Activated CD8-positive, alpha-beta T cell treated with anti-CD3 and anti-CD28 coated beads for 36 hours (primary cell): Measurements from ENCODE around the gene LRP3. TPM values are rescaled to one million over a fixed set of nuclear protein-coding genes. Genes with fewer than 3 reads are reported as not detected.

ENCODE experiments used
- ATAC-seq: fragments of 200-7000 bp; cut with Tn5 transposase; one replicate; pipeline ENCODE4 v1.10.0; 2021; ENCODE audit warnings: mild to moderate bottlenecking, moderate library complexity
- CTCF ChIA-PET: fragments of 350-600 bp; sonication (Branson Sonifier 250); formaldehyde crosslinking; loops from one replicate; lab custom pipeline; 2021; ENCODE audit warnings: antibody characterized with exemption; lab: Charles Lee
- POLR2A ChIA-PET: fragments of 350-600 bp; sonication (Branson Sonifier 250); formaldehyde crosslinking; loops from one replicate; lab custom pipeline; 2021; ENCODE audit warnings: antibody characterized with exemption; lab: Charles Lee
- DNase-seq: peaks from one replicate; pipeline ENCODE4 v3.0.0-alpha.2; 2020
- H3K27ac Mint-ChIP-seq: one replicate; pipeline ENCODE4 v1.8.0; 2021; ENCODE audit warnings: mild to moderate bottlenecking, mixed read lengths
- H3K27me3 Mint-ChIP-seq: one replicate; pipeline ENCODE4 v1.8.0; 2021; ENCODE audit warnings: mixed read lengths
- H3K36me3 Mint-ChIP-seq: one replicate; pipeline ENCODE4 v1.8.0; 2021; ENCODE audit warnings: low read depth, mixed read lengths
- H3K4me1 Mint-ChIP-seq: one replicate; pipeline ENCODE4 v1.8.0; 2021; ENCODE audit warnings: low read depth, mixed read lengths
- H3K4me3 Mint-ChIP-seq: one replicate; pipeline ENCODE4 v1.8.0; 2021; ENCODE audit warnings: mild to moderate bottlenecking, moderate library complexity, mixed read lengths
- H3K9me3 Mint-ChIP-seq: one replicate; pipeline ENCODE4 v1.8.0; 2021; ENCODE audit warnings: mixed read lengths
- intact Hi-C: fragments of 100-400 bp; cut with micrococcal nuclease; formaldehyde crosslinking; loops from one replicate; pipeline ENCODE4 v1.10.0; 2022
- total RNA-seq, 2 experiments: library from RNA; stranded (reverse); gene quantifications; one replicate each; pipeline ENCODE4 v1.2.3, GENCODE V29; 2021
- TF ChIP-seq, protein P1 (sequence below): fragments of 200-600 bp; IDR thresholded peaks from one replicate; pipeline ENCODE4 v1.8.0; 2022; ENCODE audit warnings: antibody characterized with exemption, mild to moderate bottlenecking

Gene LRP3
- total RNA-seq, 2 experiments from 2014 or later: 0.27 to 0.31 TPM

DNA sequence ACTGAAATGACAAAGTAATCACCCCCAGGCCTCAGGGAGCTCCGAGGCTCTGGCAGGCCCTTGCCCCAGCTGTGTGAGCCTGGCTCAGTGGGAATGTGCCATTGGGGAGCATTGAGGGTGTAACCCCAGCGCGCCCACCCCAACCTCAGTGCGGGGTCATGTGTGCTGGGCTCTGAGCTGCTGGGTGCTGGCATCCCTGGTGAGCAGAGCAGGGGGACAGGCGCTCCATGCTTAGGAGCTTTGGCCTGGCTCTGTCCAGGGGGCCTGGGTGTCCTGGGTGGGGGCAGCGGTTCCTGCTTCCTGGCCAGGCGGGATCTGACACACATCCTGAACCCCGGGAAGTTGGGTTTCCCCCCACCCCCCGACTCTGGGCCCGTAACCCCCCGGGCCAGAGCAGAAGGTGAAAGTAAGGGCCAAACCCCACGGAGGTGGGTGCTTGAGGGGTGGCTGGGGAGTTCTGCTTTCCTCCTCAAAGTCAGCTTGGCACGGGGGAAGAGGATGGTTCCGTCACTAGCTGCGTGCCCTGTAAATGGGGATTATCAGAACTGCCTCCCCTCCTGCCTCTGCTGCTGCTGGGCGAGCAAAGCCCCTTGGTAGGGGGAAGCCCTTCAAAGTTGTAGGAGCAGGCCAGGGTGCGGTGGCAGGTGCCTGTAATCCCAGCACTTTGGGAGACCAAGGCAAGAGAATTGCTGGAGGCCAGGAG is 1.7 kb downstream of the LRP3 start:
- Mint-ChIP-seq H3K27me3 (peaks cover 24% of the 10 kb centered on the region), H3K4me1 (peaks cover 6% of the 10 kb centered on the region), H3K4me3 (no peak overlapping the region), H3K9me3 (no peaks in the 10 kb centered on the region), H3K27ac (no peak overlapping the region), H3K36me3 (no peaks in the 10 kb centered on the region)
- DNase-seq (no peak), ATAC-seq (no peak)
- TF ChIP-seq, protein P1, sequence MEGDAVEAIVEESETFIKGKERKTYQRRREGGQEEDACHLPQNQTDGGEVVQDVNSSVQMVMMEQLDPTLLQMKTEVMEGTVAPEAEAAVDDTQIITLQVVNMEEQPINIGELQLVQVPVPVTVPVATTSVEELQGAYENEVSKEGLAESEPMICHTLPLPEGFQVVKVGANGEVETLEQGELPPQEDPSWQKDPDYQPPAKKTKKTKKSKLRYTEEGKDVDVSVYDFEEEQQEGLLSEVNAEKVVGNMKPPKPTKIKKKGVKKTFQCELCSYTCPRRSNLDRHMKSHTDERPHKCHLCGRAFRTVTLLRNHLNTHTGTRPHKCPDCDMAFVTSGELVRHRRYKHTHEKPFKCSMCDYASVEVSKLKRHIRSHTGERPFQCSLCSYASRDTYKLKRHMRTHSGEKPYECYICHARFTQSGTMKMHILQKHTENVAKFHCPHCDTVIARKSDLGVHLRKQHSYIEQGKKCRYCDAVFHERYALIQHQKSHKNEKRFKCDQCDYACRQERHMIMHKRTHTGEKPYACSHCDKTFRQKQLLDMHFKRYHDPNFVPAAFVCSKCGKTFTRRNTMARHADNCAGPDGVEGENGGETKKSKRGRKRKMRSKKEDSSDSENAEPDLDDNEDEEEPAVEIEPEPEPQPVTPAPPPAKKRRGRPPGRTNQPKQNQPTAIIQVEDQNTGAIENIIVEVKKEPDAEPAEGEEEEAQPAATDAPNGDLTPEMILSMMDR: no peak
- POLR2A ChIA-PET: no interaction called here
- intact Hi-C loops: no loop called here
- CTCF ChIA-PET: interaction anchor here (1.2 kb wide), 1 partner anchor 12 kb away, joined by 6 read pairs; no protein-coding TSS in a partner anchor

- no peaks in the 10 kb centered on the region for H3K9me3 Mint-ChIP-seq
- H3K4me3 Mint-ChIP-seq: no peak overlapping the region
- intact Hi-C loops: no loop called here
- POLR2A ChIA-PET: interaction anchor here (1.0 kb wide), 1 partner anchor 35 kb away, joined by 3 read pairs; no protein-coding TSS in a partner anchor
- H3K27me3 Mint-ChIP-seq: peaks cover 22% of the 10 kb centered on the region
- CTCF ChIA-PET: interaction anchor here (0.8 to 2.4 kb wide), 4 partner anchors 12 to 52 kb away, joined by 3 to 18 read pairs (median 8); no protein-coding TSS in a partner anchor
- no peak for ATAC-seq
- no peak for DNase-seq
- peaks cover 6% of the 10 kb centered on the region for H3K4me1 Mint-ChIP-seq
- H3K27ac Mint-ChIP-seq: no peak overlapping the region
- TF ChIP-seq, protein P1: no peak
- no peaks in the 10 kb centered on the region for H3K36me3 Mint-ChIP-seq
Observed at GRCh38 chr19:33196446-33197193, 2.5 kb downstream of the LRP3 start.

DNA sequence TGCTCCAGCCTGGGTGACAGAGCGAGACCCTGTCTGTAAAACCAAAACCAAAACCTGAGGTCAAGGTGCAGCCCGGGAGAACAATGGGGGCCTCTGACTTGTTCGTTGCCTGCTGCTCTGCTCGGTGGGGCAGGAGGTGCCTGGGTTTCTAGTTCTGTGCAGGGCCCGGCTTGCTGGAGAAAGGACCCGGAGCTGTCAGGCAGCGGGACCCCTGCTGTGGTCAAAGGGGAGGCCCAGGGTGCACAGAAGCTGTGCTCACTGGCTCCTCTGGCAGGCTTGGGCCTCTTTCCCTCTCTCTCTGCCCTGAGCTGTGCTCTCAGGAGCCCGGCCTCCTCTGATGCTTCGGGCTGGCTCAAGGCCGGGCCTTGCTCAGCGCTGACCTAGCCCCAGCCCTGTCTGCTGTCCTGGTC is 3.5 kb downstream of the LRP3 start:
- ATAC-seq: no peak
- TF ChIP-seq, protein P1: no peak
- intact Hi-C loops: no loop called here
- DNase-seq: no peak
- ChIA-PET CTCF (interaction anchor here (0.8 to 2.4 kb wide), 4 partner anchors 13 to 53 kb away, joined by 3 to 18 read pairs (median 8); no protein-coding TSS in a partner anchor), POLR2A (interaction anchor here (0.6 kb wide), 1 partner anchor 28 kb away, joined by 6 read pairs; no protein-coding TSS in a partner anchor)
- H3K36me3 Mint-ChIP-seq: no peaks in the 10 kb centered on the region
- H3K4me1 Mint-ChIP-seq: peaks cover 6% of the 10 kb centered on the region
- peaks cover 12% of the 10 kb centered on the region for H3K27me3 Mint-ChIP-seq
- H3K27ac Mint-ChIP-seq: no peak overlapping the region
- H3K4me3 Mint-ChIP-seq: no peak overlapping the region
- H3K9me3 Mint-ChIP-seq: no peaks in the 10 kb centered on the region

DNA sequence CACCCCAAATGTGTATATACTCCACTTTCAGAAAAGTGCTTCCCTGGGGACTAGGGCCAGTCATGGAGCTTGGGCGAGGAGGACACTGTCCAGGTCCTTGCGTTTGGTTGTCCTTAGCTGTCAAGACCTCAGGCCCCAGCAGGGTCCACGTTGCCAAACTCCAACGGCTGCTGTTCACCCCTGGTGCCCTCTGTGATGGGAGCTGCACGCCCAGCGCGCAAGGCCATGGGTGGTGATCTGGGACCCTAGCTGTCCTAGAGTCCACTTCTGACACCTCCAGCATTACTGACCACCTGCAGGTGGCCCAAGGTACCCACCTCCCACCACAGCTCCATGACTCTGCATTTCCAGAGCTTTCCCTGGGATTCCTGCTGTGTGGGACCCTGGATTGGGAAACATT is 4.0 kb downstream of the LRP3 start:
- intact Hi-C loops: no loop called here
- POLR2A ChIA-PET: interaction anchor here (0.6 kb wide), 1 partner anchor 21 kb away, joined by 3 read pairs; no protein-coding TSS in a partner anchor
- Mint-ChIP-seq H3K9me3 (no peaks in the 10 kb centered on the region), H3K4me1 (peaks cover 6% of the 10 kb centered on the region), H3K27ac (no peak overlapping the region), H3K36me3 (no peaks in the 10 kb centered on the region), H3K27me3 (peaks cover 8% of the 10 kb centered on the region), H3K4me3 (no peak overlapping the region)
- CTCF ChIA-PET: interaction anchor here (2.0 to 2.4 kb wide), 3 partner anchors 14 to 54 kb away, joined by 6 to 18 read pairs (median 10); no protein-coding TSS in a partner anchor
- ATAC-seq: no peak
- TF ChIP-seq, protein P1: no peak
- no peak for DNase-seq
